GM12878 (cell line): ENCODE data around the gene FABP6.

Experiments used
- BHLHE40 ChIP-seq, 2 experiments: fragments of 450-650 bp in 1 of 2; IDR thresholded peaks; 2 replicates each; pipeline ENCODE4 v1.6.1; 2011 to 2017; ENCODE audit warnings: low read depth in 2 of 2, borderline replicate concordance in 1 of 2, improper control_type of control experiment in 1 of 2, low read length in 1 of 2, mild to moderate bottlenecking in 1 of 2
- CTCF ChIP-seq, 3 experiments: IDR thresholded peaks in 2 of 3; conservative IDR thresholded peaks in 1 of 3; 2 replicates each; pipeline ENCODE4 v1.5.1; 2011; ENCODE audit warnings: low read depth in 3 of 3, low read length in 3 of 3, mild to moderate bottlenecking in 3 of 3, control low read depth in 2 of 3, moderate library complexity in 2 of 3, inconsistent platforms in 1 of 3, mixed read lengths in 1 of 3; ENCODE audit not compliant: control insufficient read depth in 2 of 3, insufficient read depth in 1 of 3; ENCODE audit errors: extremely low read depth in 1 of 3
- EP300 ChIP-seq, 2 experiments: fragments of 150-350 bp in 1 of 2; IDR thresholded peaks; 2 replicates each; pipeline ENCODE4 v1.6.1; 2011 to 2012; ENCODE audit warnings: low read depth in 2 of 2, low read length in 2 of 2, borderline replicate concordance in 1 of 2, improper control_type of control experiment in 1 of 2, inconsistent platforms in 1 of 2; ENCODE audit not compliant: control insufficient read depth in 1 of 2
- EZH2 ChIP-seq: IDR thresholded peaks from 2 replicates; pipeline ENCODE4 v1.6.1; 2012; ENCODE audit warnings: low read depth, mild to moderate bottlenecking, control low read depth, inconsistent platforms, low read length, borderline replicate concordance; ENCODE audit not compliant: control insufficient read depth
- FOXM1 ChIP-seq: IDR thresholded peaks from 2 replicates; pipeline ENCODE4 v1.6.1; 2012; ENCODE audit warnings: low read depth, mild to moderate bottlenecking, inconsistent platforms, low read length, moderate library complexity
- HDAC2 ChIP-seq: fragments of 200-600 bp; sonication (generic); IDR thresholded peaks from 2 replicates; pipeline ENCODE4 v1.6.1; 2017
- HDAC6 ChIP-seq: fragments of 200-600 bp; sonication (generic); IDR thresholded peaks from one replicate; pipeline ENCODE4 v1.8.0; 2017; ENCODE audit warnings: antibody characterized with exemption; ENCODE audit not compliant: unreplicated experiment
- MAX ChIP-seq: IDR thresholded peaks from 2 replicates; pipeline ENCODE4 v1.6.1; 2012; ENCODE audit warnings: low read depth, low read length, improper control_type of control experiment
- POLR2A ChIP-seq: IDR thresholded peaks from 2 replicates; pipeline ENCODE4 v1.6.1; 2011; ENCODE audit warnings: low read depth, mild to moderate bottlenecking, low read length
- POLR2AphosphoS5 ChIP-seq: IDR thresholded peaks from 2 replicates; pipeline ENCODE4 v1.6.1; 2011; ENCODE audit warnings: mild to moderate bottlenecking, low read length, inconsistent platforms
- SPI1 ChIP-seq: IDR thresholded peaks from 2 replicates; pipeline ENCODE4 v1.6.1; 2011; ENCODE audit warnings: low read depth, mild to moderate bottlenecking, low read length, moderate library complexity, borderline replicate concordance; ENCODE audit not compliant: insufficient read depth
- ZNF622 ChIP-seq: fragments of 450-650 bp; IDR thresholded peaks from 2 replicates; pipeline ENCODE4 v1.6.1; 2017; ENCODE audit warnings: mild to moderate bottlenecking, inconsistent platforms

- no peak for TF ChIP-seq POLR2A
- no peak for TF ChIP-seq CTCF (IDR thresholded peaks at IDR 0.05 in 2 of 3, conservative IDR thresholded peaks at IDR 0.05 in 1 of 3; ENCODE audit: control insufficient read depth in 2 of 3, extremely low read depth in 1 of 3, insufficient read depth in 1 of 3, low read depth in 3 of 3, low read length in 3 of 3)
- no peak for TF ChIP-seq POLR2AphosphoS5
- no peak for TF ChIP-seq HDAC6
- no peak for TF ChIP-seq BHLHE40 (IDR thresholded peaks at IDR 0.05; ENCODE audit: borderline replicate concordance in 1 of 2, low read depth in 2 of 2, low read length in 1 of 2)
- TF ChIP-seq FOXM1 = no peak
- no peak for TF ChIP-seq EZH2
- no peak for TF ChIP-seq ZNF622
- no peak for TF ChIP-seq SPI1
- no peak for TF ChIP-seq MAX
- TF ChIP-seq EP300 (IDR thresholded peaks at IDR 0.05; ENCODE audit: borderline replicate concordance in 1 of 2, control insufficient read depth in 1 of 2, low read depth in 2 of 2, low read length in 2 of 2) = no peak
- no peak for TF ChIP-seq HDAC2
Measured at GRCh38 chr5:160254706-160255105, 25.4 kb downstream of the FABP6 start.
